HepG2 (cell line): Measurements from ENCODE around the gene TSPAN5. TPM values are rescaled to one million over a fixed set of nuclear protein-coding genes. Genes with fewer than 3 reads are reported as not detected.

ENCODE experiments used
- ATAC-seq: fragments of 200-7000 bp; cut with Tn5 transposase; 3 replicates; pipeline ENCODE4 v1.9.1; 2020; ENCODE audit warnings: mild to moderate bottlenecking, moderate library complexity
- Bru-seq: library from RNA; stranded (reverse); fragments of 400-500 nt; gene quantifications from one replicate; lab custom pipeline; 2021; lab: Mats Ljungman, UMichigan
- BruChase-seq, 2 experiments: library from RNA; stranded (reverse); fragments of 400-500 nt; gene quantifications; one replicate each; lab custom pipeline; 2021; lab: Mats Ljungman, UMichigan
- BruUV-seq: library from RNA; stranded (reverse); fragments of 400-500 nt; replicated peaks from 2 replicates; lab custom pipeline; 2021; lab: Mats Ljungman, UMichigan
- CTCF ChIA-PET: fragments of 300-600 bp; formaldehyde crosslinking; extraction: SDS; loops from one replicate; lab custom pipeline; 2021; ENCODE audit warnings: low total read pairs, inconsistent platforms, low intra/inter-chr PET ratio; lab: Yijun Ruan, JAX
- POLR2A ChIA-PET: fragments of 350-600 bp; sonication (Branson Sonifier 250); formaldehyde crosslinking; loops from one replicate; lab custom pipeline; 2020; ENCODE audit warnings: antibody characterized with exemption, inconsistent platforms; lab: Yijun Ruan, JAX
- DNase-seq: peaks from one replicate; pipeline ENCODE4 v3.0.0-alpha.2; 2015; ENCODE audit warnings: low spot score
- FAIRE-seq: peaks from 3 replicates; lab custom pipeline; 2011; peaks lifted over from hg19 to GRCh38; lab: Jason Lieb, UNC
- H2AFZ ChIP-seq: one replicate; pipeline ENCODE4 v1.6.1; 2011; ENCODE audit warnings: low read length, inconsistent platforms
- H3K27ac ChIP-seq: fragments of 300-600 bp; 3 replicates; pipeline ENCODE4 v1.8.0; 2011; ENCODE audit warnings: mixed run types, mild to moderate bottlenecking, mixed read lengths, low read length, inconsistent platforms; ENCODE audit not compliant: insufficient read depth; ENCODE audit errors: extremely low read length
- H3K27me3 ChIP-seq, 2 experiments: fragments of 200-600 bp in 1 of 2; 2 replicates in 1 of 2; 3 replicates in 1 of 2; pipeline versions ENCODE4 v1.6.0 to v1.8.0; 2011; ENCODE audit warnings: low read length in 2 of 2, mild to moderate bottlenecking in 2 of 2, moderate library complexity in 2 of 2, inconsistent platforms in 1 of 2; ENCODE audit not compliant: insufficient read depth in 2 of 2, control insufficient read depth in 1 of 2
- H3K36me3 ChIP-seq, 2 experiments: fragments of 200-600 bp in 1 of 2; replicated peaks in 1 of 2; 2 replicates in 1 of 2; 3 replicates in 1 of 2; pipeline versions ENCODE4 v1.5.1 to v1.8.0; 2011; ENCODE audit warnings: low read length in 2 of 2, inconsistent platforms in 1 of 2; ENCODE audit not compliant: insufficient read depth in 2 of 2, control insufficient read depth in 1 of 2
- H3K4me1 ChIP-seq: 2 replicates; pipeline ENCODE4 v1.5.1; 2012; ENCODE audit warnings: low read length, inconsistent platforms; ENCODE audit not compliant: insufficient read depth
- H3K4me2 ChIP-seq: 2 replicates; pipeline ENCODE4 v1.6.0; 2011; ENCODE audit warnings: low read depth, low read length, inconsistent platforms
- H3K4me3 ChIP-seq, 3 experiments: fragments of 200-600 bp in 1 of 3; sonication (generic), shearing (Covaris generic) in 1 of 3; replicated peaks in 1 of 3; 2 replicates each; pipeline ENCODE4 v1.5.1; 2011 to 2016; ENCODE audit warnings: low read length in 3 of 3, inconsistent platforms in 2 of 3, low read depth in 2 of 3, mild to moderate bottlenecking in 2 of 3, control low read depth in 1 of 3, mixed read lengths in 1 of 3; ENCODE audit not compliant: insufficient read depth in 1 of 3
- H3K79me2 ChIP-seq: one replicate; pipeline ENCODE4 v1.6.1; 2011; ENCODE audit warnings: low read length, inconsistent platforms; ENCODE audit not compliant: insufficient read depth
- H3K9ac ChIP-seq: 2 replicates; pipeline ENCODE4 v1.6.0; 2011; ENCODE audit warnings: mild to moderate bottlenecking, low read depth, low read length, inconsistent platforms; ENCODE audit not compliant: insufficient read depth
- H3K9me3 ChIP-seq: 2 replicates; pipeline ENCODE4 v1.5.1; 2012; ENCODE audit warnings: mild to moderate bottlenecking, low read length
- H4K20me1 ChIP-seq: 2 replicates; pipeline ENCODE4 v1.6.0; 2011; ENCODE audit warnings: inconsistent platforms, mild to moderate bottlenecking, low read length, moderate library complexity; ENCODE audit not compliant: insufficient read depth
- ARNT2 ChIP-seq: sonication (generic); formaldehyde crosslinking; IDR thresholded peaks from 2 replicates; pipeline ENCODE4 v1.8.0; 2022; ENCODE audit warnings: mild to moderate bottlenecking, low read depth, missing genetic modification reagents, moderate library complexity
- CREB3 ChIP-seq: sonication (generic); formaldehyde crosslinking; IDR thresholded peaks from 2 replicates; pipeline ENCODE4 v1.5.0; 2020; ENCODE audit warnings: missing genetic modification reagents
- NR3C1 ChIP-seq: sonication (generic); formaldehyde crosslinking; IDR thresholded peaks from 2 replicates; pipeline ENCODE4 v1.4.0; 2020; ENCODE audit warnings: missing genetic modification reagents
- SRSF1 ChIP-seq: fragments of 200-400 bp; formaldehyde crosslinking; optimal IDR thresholded peaks from 2 replicates; pipeline ENCODE3; 2017; ENCODE audit warnings: mild to moderate bottlenecking, low read depth, low read length, moderate library complexity
- ZNF142 ChIP-seq: sonication (generic); formaldehyde crosslinking; IDR thresholded peaks from 2 replicates; pipeline ENCODE4 v1.4.0; 2020; ENCODE audit warnings: missing genetic modification reagents
- ZNF7 ChIP-seq: IDR thresholded peaks from 2 replicates; pipeline ENCODE4 v1.6.1; 2016; ENCODE audit warnings: missing biosample characterization, missing genetic modification reagents
- ZNF777 ChIP-seq: sonication (generic); formaldehyde crosslinking; IDR thresholded peaks from 2 replicates; pipeline ENCODE4 v1.4.0; 2020; ENCODE audit warnings: missing genetic modification reagents
- WGBS: methylation state at CpG from one replicate; pipeline ENCODE4 v1.1.6; 2017; ENCODE audit warnings: low lambda C conversion rate; 5-methylcytosine and 5-hydroxymethylcytosine counted together
- in situ Hi-C: cut with HindIII; loops from 2 replicates; pipeline ENCODE4 v1.10.0; 2017; ENCODE audit warnings: low pct_unique_long_range_greater_than_20kb; ENCODE audit not compliant: extremely low pct_ligation_motif_present
- intact Hi-C: fragments of 100-400 bp; cut with micrococcal nuclease; formaldehyde crosslinking; loops from one replicate; pipeline ENCODE4 v1.10.0; 2022; ENCODE audit not compliant: unreplicated experiment
- long read RNA-seq, 2 experiments: library from RNA in 1 of 2; library from polyadenylated mRNA in 1 of 2; stranded (forward) in 1 of 2; unstranded in 1 of 2; transcript quantifications; one replicate each; pipeline ENCODE4 v2.0.0, GENCODE V29; 2019 to 2022
- polyA minus RNA-seq, 3 experiments: library from RNA; depleted of rRNA, polyadenylated mRNA; stranded (reverse); fragments of >200 nt; gene quantifications; 2 replicates each; pipeline ENCODE4 v1.2.3, GENCODE V29; 2011; ENCODE audit warnings: low replicate concordance in 1 of 3
- polyA plus RNA-seq, 8 experiments: library from polyadenylated mRNA; depleted of rRNA in 3 of 8; stranded (reverse) in 7 of 8; unstranded in 1 of 8; fragments of >200 nt; fragmentation: Illumina TruSeq in 4 of 8; extraction: Trizol in 4 of 8; gene quantifications; 2 replicates each; pipeline versions ENCODE4 v1.2.1 to v1.2.3, GENCODE V29; 2011 to 2016; ENCODE audit warnings: low read depth in 4 of 8, missing spikeins in 1 of 8, mixed read lengths in 1 of 8; ENCODE audit not compliant: insufficient read depth in 1 of 8
- total RNA-seq, 5 experiments: library from RNA; depleted of rRNA; stranded (reverse); fragments of >200 nt; fragmentation: Illumina TruSeq; extraction: Trizol; gene quantifications; 2 replicates each; pipeline ENCODE4 v1.2.3, GENCODE V29; 2016; ENCODE audit warnings: low read depth in 1 of 5

Gene TSPAN5
- total RNA-seq (2016; rRNA removed; fragmentation: Illumina TruSeq; extraction: Trizol) (0.18 and 0.20 TPM in 2 replicates), polyA plus RNA-seq (2011; rRNA removed) (0.47 and 0.53 TPM in 2 replicates), polyA minus RNA-seq (2011; rRNA and poly(A)+ RNA removed; ENCODE audit: low replicate concordance) (0.09 and 0.40 TPM in 2 replicates), Bru-seq, nascent RNA (percentile 27 among the genes with signal in this experiment), BruChase-seq, experiment 1, labeled RNA remaining after a 6-hour chase (percentile 25 among the genes with signal in this experiment), BruChase-seq, experiment 2, labeled RNA remaining after a 2-hour chase (percentile 24 among the genes with signal in this experiment)
- 0.10 TPM in 1 of 2 replicates, not detected in the other for total RNA-seq (2016; cell fraction: cytosol; rRNA removed; fragmentation: Illumina TruSeq; extraction: Trizol; ENCODE audit: low read depth)
- 0.21 and 0.22 TPM in 2 replicates for total RNA-seq (2016; cell fraction: insoluble cytoplasmic fraction; rRNA removed; fragmentation: Illumina TruSeq; extraction: Trizol)
- total RNA-seq (2016; cell fraction: membrane; rRNA removed; fragmentation: Illumina TruSeq; extraction: Trizol): 0.09 and 0.14 TPM in 2 replicates
- 0.28 and 0.31 TPM in 2 replicates for total RNA-seq (2016; cell fraction: nucleus; rRNA removed; fragmentation: Illumina TruSeq; extraction: Trizol)
- 0.28 and 0.49 TPM in 2 replicates for polyA plus RNA-seq (2011; cell fraction: cytosol; rRNA removed)
- polyA plus RNA-seq (2011; cell fraction: nucleus; rRNA removed): 0.29 TPM in 2 replicates
- polyA plus RNA-seq (2012): 0.11 and 0.32 TPM in 2 replicates
- polyA plus RNA-seq (2016; cell fraction: cytosol; fragmentation: Illumina TruSeq; extraction: Trizol; ENCODE audit: low read depth): 0.02 TPM in 1 of 2 replicates, not detected in the other
- polyA plus RNA-seq (2016; cell fraction: insoluble cytoplasmic fraction; fragmentation: Illumina TruSeq; extraction: Trizol; ENCODE audit: low read depth): 0.14 and 0.21 TPM in 2 replicates
- 0.05 and 0.06 TPM in 2 replicates for polyA plus RNA-seq (2016; cell fraction: membrane; fragmentation: Illumina TruSeq; extraction: Trizol; ENCODE audit: low read depth)
- 0.47 and 0.59 TPM in 2 replicates for polyA plus RNA-seq (2016; cell fraction: nucleus; fragmentation: Illumina TruSeq; extraction: Trizol; ENCODE audit: insufficient read depth, low read depth)
- polyA minus RNA-seq (2011; cell fraction: cytosol; rRNA and poly(A)+ RNA removed): 0.26 and 0.40 TPM in 2 replicates
- 0.13 and 1.1 TPM in 2 replicates for polyA minus RNA-seq (2011; cell fraction: nucleus; rRNA and poly(A)+ RNA removed)
- long read RNA-seq, experiment 1, partial matches to known transcripts: 0 of 1 reads
- long read RNA-seq, experiment 1, other reads (novel, unspliced or antisense): 1 of 1 reads
- long read RNA-seq, experiment 2, partial matches to known transcripts: 0 of 1 reads
- long read RNA-seq, experiment 2, other reads (novel, unspliced or antisense): 0 of 1 reads

DNA sequence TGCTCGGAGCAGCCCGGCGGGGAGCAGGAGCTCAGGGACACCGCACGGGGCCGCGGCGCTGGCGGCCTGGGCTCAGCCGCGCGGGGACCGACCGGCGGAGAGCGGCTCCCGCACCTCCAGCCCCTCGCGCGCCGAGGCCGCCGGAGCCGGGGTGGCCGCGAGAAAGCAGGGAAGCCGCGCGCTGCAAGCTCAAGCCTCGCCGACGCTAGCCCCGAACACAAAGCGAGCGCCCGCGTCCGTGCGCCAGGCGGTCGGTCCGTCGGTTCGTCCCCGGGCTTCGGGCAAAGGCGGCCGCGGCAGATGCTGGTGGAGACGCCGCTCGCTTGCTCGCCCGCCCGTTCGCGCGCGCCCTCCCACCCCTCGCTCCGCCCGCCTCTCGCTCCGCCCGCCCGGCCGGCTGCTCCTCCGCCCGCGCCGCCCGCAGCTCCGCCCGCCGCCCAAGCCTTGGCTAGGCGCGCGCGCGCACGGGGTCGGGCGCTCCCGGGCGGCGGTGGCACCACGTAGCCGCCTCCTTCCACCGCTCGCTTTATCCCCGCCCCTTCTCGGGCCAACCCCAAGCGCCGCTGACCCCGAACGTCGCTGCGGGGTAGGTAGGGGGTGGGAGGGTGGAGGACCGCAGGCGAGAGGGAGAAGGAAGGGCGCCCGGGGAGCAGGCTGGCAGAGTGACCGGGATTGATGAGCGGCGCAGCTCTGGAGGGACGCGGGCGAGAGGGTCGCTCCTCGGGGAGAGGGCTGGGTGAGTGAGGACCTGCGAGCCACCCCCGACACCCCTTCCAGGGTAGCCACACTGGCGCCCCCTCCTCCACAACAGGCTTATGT, at the start of gene TSPAN5:
TSS of gene TSPAN5 (minus strand) at position 325 of the 819 bp plus-strand sequence.
- Histone ChIP-seq H3K4me3 (peak within 1 kb of the TSS; percentile 46 to 60 (median 51); a peak in 5 of 6 replicates), H3K27me3 (peaks cover 4 to 45% of the 10 kb centered on the region in 2 experiments; a peak in 4 of 5 replicates), H3K4me2 (peak within 1 kb of the TSS; percentile 64), H3K36me3 (no peaks in the 10 kb centered on the region), H4K20me1 (no peaks in the 10 kb centered on the region), H3K4me1 (peaks cover 8% of the 10 kb centered on the region), H3K79me2 (no peaks in the 10 kb centered on the region), H3K9ac (no peak within 1 kb of the TSS), H3K27ac (no peak within 1 kb of the TSS), H2AFZ (no peak within 1 kb of the TSS), H3K9me3 (no peaks in the 10 kb centered on the region)
- BruUV-seq: no TSS peak
- POLR2A ChIA-PET: no interaction called here
- 0% methylated on average over 7 of the region's 113 CpGs for WGBS
- in situ Hi-C loops (no loop called here), intact Hi-C loops (no loop called here)
- FAIRE-seq (no peak), DNase-seq (peak; percentile 12), ATAC-seq (peak; percentile 95)
- CTCF ChIA-PET: no interaction called here
- TF ChIP-seq ZNF142 (CRISPR knock-in tag): peak; percentile 26; the same call in 1 of the 2 replicates
- no peak for TF ChIP-seq NR3C1
- TF ChIP-seq SRSF1: no peak
- no peak for TF ChIP-seq CREB3
- TF ChIP-seq ARNT2: no peak
- no peak for TF ChIP-seq ZNF7 (CRISPR knock-in tag)
- TF ChIP-seq ZNF777 (CRISPR knock-in tag): peak; percentile 70; the same call in 1 of the 2 replicates
